ENCODE data around the gene SUSD4.

The SUSD4 gene

GRCh38 chr1:223326776-223327175 lies 37.2 kb downstream of the SUSD4 start:
- no peaks in the 10 kb centered on the region for H3K9me3 Mint-ChIP-seq
- H3K4me3 Mint-ChIP-seq: no peak overlapping the region
- no peak for DNase-seq
- H3K4me1 Mint-ChIP-seq: peaks cover 20% of the 10 kb centered on the region
- peaks cover 2% of the 10 kb centered on the region for H3K27me3 Mint-ChIP-seq
- H3K27ac Mint-ChIP-seq: no peak overlapping the region
- ATAC-seq: no peak
- no peaks in the 10 kb centered on the region for H3K36me3 Mint-ChIP-seq (ENCODE audit: low read depth)

GRCh38 chr1:223323491-223324484 lies 40.2 kb downstream of the SUSD4 start:
- H3K9me3 Mint-ChIP-seq: no peaks in the 10 kb centered on the region
- H3K27me3 Mint-ChIP-seq: peaks cover 2% of the 10 kb centered on the region
- ATAC-seq (peak; percentile 96), DNase-seq (peak; percentile 7)
- H3K36me3 Mint-ChIP-seq (ENCODE audit: low read depth): no peaks in the 10 kb centered on the region
- no peak overlapping the region for H3K4me3 Mint-ChIP-seq
- H3K4me1 Mint-ChIP-seq: peaks cover 15% of the 10 kb centered on the region
- peak overlapping the region; percentile 52 for H3K27ac Mint-ChIP-seq

- no peak for ATAC-seq
- peaks cover 2% of the 10 kb centered on the region for H3K27me3 Mint-ChIP-seq
- H3K36me3 Mint-ChIP-seq (ENCODE audit: low read depth): no peaks in the 10 kb centered on the region
- DNase-seq: no peak
- no peaks in the 10 kb centered on the region for H3K9me3 Mint-ChIP-seq
- H3K4me3 Mint-ChIP-seq: no peak overlapping the region
- peaks cover 15% of the 10 kb centered on the region for H3K4me1 Mint-ChIP-seq
- H3K27ac Mint-ChIP-seq: no peak overlapping the region
Measured at GRCh38 chr1:223322868-223323267, 41.1 kb downstream of the SUSD4 start.

GRCh38 chr1:223320959-223321358 lies 43.0 kb downstream of the SUSD4 start:
- Mint-ChIP-seq H3K36me3 (ENCODE audit: low read depth) (no peaks in the 10 kb centered on the region), H3K27me3 (no peaks in the 10 kb centered on the region), H3K27ac (no peak overlapping the region), H3K4me1 (peaks cover 15% of the 10 kb centered on the region), H3K9me3 (no peaks in the 10 kb centered on the region), H3K4me3 (no peak overlapping the region)
- ATAC-seq: no peak
- no peak for DNase-seq

- ATAC-seq (no peak), DNase-seq (no peak)
- peaks cover 17% of the 10 kb centered on the region for H3K4me1 Mint-ChIP-seq
- H3K36me3 Mint-ChIP-seq (ENCODE audit: low read depth): no peaks in the 10 kb centered on the region
- H3K9me3 Mint-ChIP-seq: no peaks in the 10 kb centered on the region
- H3K4me3 Mint-ChIP-seq: no peak overlapping the region
- no peak overlapping the region for H3K27ac Mint-ChIP-seq
- no peaks in the 10 kb centered on the region for H3K27me3 Mint-ChIP-seq
Measured at GRCh38 chr1:223319905-223320580, 43.9 kb downstream of the SUSD4 start.

GRCh38 chr1:223319398-223319797 lies 44.6 kb downstream of the SUSD4 start:
- Mint-ChIP-seq H3K27ac (no peak overlapping the region), H3K36me3 (ENCODE audit: low read depth) (no peaks in the 10 kb centered on the region), H3K9me3 (no peaks in the 10 kb centered on the region), H3K4me1 (peaks cover 17% of the 10 kb centered on the region), H3K4me3 (no peak overlapping the region), H3K27me3 (no peaks in the 10 kb centered on the region)
- DNase-seq (no peak), ATAC-seq (no peak)

GRCh38 chr1:223316082-223316481 lies 47.9 kb downstream of the SUSD4 start:
- DNase-seq (no peak), ATAC-seq (no peak)
- Mint-ChIP-seq H3K4me3 (no peak overlapping the region), H3K27ac (no peak overlapping the region), H3K9me3 (no peaks in the 10 kb centered on the region), H3K36me3 (ENCODE audit: low read depth) (no peaks in the 10 kb centered on the region), H3K4me1 (peaks cover 1% of the 10 kb centered on the region), H3K27me3 (no peaks in the 10 kb centered on the region)

- no peak overlapping the region for H3K27ac Mint-ChIP-seq
- DNase-seq: no peak
- no peaks in the 10 kb centered on the region for H3K36me3 Mint-ChIP-seq (ENCODE audit: low read depth)
- H3K4me1 Mint-ChIP-seq: peaks cover 1% of the 10 kb centered on the region
- no peaks in the 10 kb centered on the region for H3K27me3 Mint-ChIP-seq
- no peak for ATAC-seq
- H3K9me3 Mint-ChIP-seq: no peaks in the 10 kb centered on the region
- H3K4me3 Mint-ChIP-seq: no peak overlapping the region
Measured at GRCh38 chr1:223315665-223316064, 48.3 kb downstream of the SUSD4 start.

GRCh38 chr1:223313415-223313754 lies 50.6 kb downstream of the SUSD4 start:
- Mint-ChIP-seq H3K36me3 (ENCODE audit: low read depth) (no peaks in the 10 kb centered on the region), H3K9me3 (no peaks in the 10 kb centered on the region), H3K4me3 (no peak overlapping the region), H3K27ac (no peak overlapping the region), H3K27me3 (no peaks in the 10 kb centered on the region), H3K4me1 (peaks cover 1% of the 10 kb centered on the region)
- ATAC-seq (no peak), DNase-seq (no peak)

- H3K36me3 Mint-ChIP-seq (ENCODE audit: low read depth): no peaks in the 10 kb centered on the region
Measured at GRCh38 chr1:223312705-223313414, 51.1 kb downstream of the SUSD4 start.

GRCh38 chr1:223312273-223312672 lies 51.7 kb downstream of the SUSD4 start:
- H3K9me3 Mint-ChIP-seq: no peaks in the 10 kb centered on the region
- no peak for DNase-seq
- H3K36me3 Mint-ChIP-seq (ENCODE audit: low read depth): no peaks in the 10 kb centered on the region
- ATAC-seq: no peak
- no peak overlapping the region for H3K27ac Mint-ChIP-seq
- H3K27me3 Mint-ChIP-seq: no peaks in the 10 kb centered on the region
- peaks cover 3% of the 10 kb centered on the region for H3K4me1 Mint-ChIP-seq
- H3K4me3 Mint-ChIP-seq: no peak overlapping the region

More at GRCh38 chr1:223312705-223313414, 51.1 kb downstream of the SUSD4 start:
- H3K27ac Mint-ChIP-seq: no peak overlapping the region
- H3K4me3 Mint-ChIP-seq: no peak overlapping the region
- no peaks in the 10 kb centered on the region for H3K27me3 Mint-ChIP-seq
- DNase-seq: no peak
- peaks cover 3% of the 10 kb centered on the region for H3K4me1 Mint-ChIP-seq
- H3K9me3 Mint-ChIP-seq: no peaks in the 10 kb centered on the region
- ATAC-seq: peak; percentile 40

- ATAC-seq: no peak
- Mint-ChIP-seq H3K27ac (no peak overlapping the region), H3K27me3 (no peaks in the 10 kb centered on the region), H3K4me3 (no peak overlapping the region), H3K9me3 (no peaks in the 10 kb centered on the region), H3K36me3 (ENCODE audit: low read depth) (no peaks in the 10 kb centered on the region), H3K4me1 (peaks cover 3% of the 10 kb centered on the region)
- no peak for DNase-seq
Measured at GRCh38 chr1:223311826-223312225, 52.1 kb downstream of the SUSD4 start.

- DNase-seq (no peak), ATAC-seq (no peak)
- no peaks in the 10 kb centered on the region for H3K36me3 Mint-ChIP-seq (ENCODE audit: low read depth)
- H3K4me3 Mint-ChIP-seq: no peak overlapping the region
- H3K4me1 Mint-ChIP-seq: peaks cover 2% of the 10 kb centered on the region
- H3K27me3 Mint-ChIP-seq: no peaks in the 10 kb centered on the region
- peaks cover 3% of the 10 kb centered on the region for H3K9me3 Mint-ChIP-seq
- no peak overlapping the region for H3K27ac Mint-ChIP-seq
Measured at GRCh38 chr1:223308136-223308535, 55.8 kb downstream of the SUSD4 start.

- DNase-seq (no peak), ATAC-seq (no peak)
- Mint-ChIP-seq H3K27me3 (no peaks in the 10 kb centered on the region), H3K9me3 (peaks cover 3% of the 10 kb centered on the region), H3K36me3 (ENCODE audit: low read depth) (no peaks in the 10 kb centered on the region), H3K27ac (no peak overlapping the region), H3K4me3 (no peak overlapping the region), H3K4me1 (peaks cover 2% of the 10 kb centered on the region)
Measured at GRCh38 chr1:223307544-223307943, 56.4 kb downstream of the SUSD4 start.
